NK-92 treated with Interleukin-12 subunit alpha and Interleukin-12 subunit beta, amount 100 ng/mL, for 24 hours (cell line): ENCODE results near the gene PLN.

Experiments
- DNase-seq: peaks from one replicate; lab custom pipeline; 2025; lab: John Stamatoyannopoulos, UW

Gene PLN

GRCh38 chr6:118548136-118548535, at the start of gene PLN:
Gene PLN, plus strand, starts transcription at chr6:118548296. Its CDS starts 10,626 bp downstream, at chr6:118558922.
- DNase-seq = no peak

GRCh38 chr6:118500130-118501015, 47.7 kb upstream of the PLN start:
- no peak for DNase-seq

DNA sequence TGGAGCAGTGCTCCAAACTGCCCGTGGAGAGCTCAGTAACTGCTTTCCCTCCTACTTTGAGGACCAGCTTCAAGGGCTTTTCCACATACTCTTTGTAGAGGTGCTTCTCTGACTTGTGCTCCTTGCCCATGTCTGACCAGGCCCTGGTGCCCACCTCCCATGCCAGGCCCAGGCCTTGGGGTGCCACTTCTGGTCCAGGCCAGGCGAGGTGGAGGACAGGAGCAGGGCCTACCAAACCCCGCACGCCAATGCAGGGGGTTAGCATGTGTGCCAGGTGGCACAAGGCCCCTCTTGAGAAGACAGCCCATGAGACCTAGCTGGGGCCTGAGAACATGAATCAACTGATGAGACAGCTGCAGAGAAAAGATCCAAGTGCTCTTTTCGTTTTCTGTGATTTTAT, 47.0 kb upstream of the PLN start:
- DNase-seq = no peak

GRCh38 chr6:118501765-118502164, 46.3 kb upstream of the PLN start:
- no peak for DNase-seq

- DNase-seq = no peak
These were observed 45.9 kb upstream of the PLN start for GRCh38 chr6:118502169-118502568.

GRCh38 chr6:118504611-118505010, 43.5 kb upstream of the PLN start:
- DNase-seq = no peak

DNA sequence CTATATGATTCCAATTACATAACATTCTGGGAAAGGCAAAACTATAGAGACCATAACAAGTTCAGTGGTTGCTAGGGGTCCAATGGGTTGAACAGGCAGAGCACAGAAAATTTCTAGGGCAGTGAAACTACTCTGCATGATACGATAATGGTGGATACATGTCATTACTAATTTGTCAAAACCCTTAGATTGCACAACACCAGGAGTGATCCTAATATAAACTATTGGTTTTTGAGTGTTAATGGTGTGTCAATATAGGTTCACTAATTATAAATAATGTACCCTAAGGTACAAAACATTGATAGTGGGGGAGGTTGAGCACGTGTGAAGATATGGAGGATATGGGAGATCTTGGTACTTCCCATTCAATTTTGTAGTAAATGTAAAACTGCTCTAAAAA, 42.4 kb upstream of the PLN start:
- DNase-seq = no peak

- DNase-seq = no peak
These were observed 41.9 kb upstream of the PLN start for GRCh38 chr6:118506071-118506638.

- no peak for DNase-seq
These were observed 40.5 kb upstream of the PLN start for GRCh38 chr6:118507636-118508035.

- DNase-seq = no peak
These were observed 39.0 kb upstream of the PLN start for GRCh38 chr6:118509009-118509617.

- DNase-seq = no peak
These were observed 36.0 kb upstream of the PLN start for GRCh38 chr6:118511930-118512715.

GRCh38 chr6:118514689-118515088, 33.4 kb upstream of the PLN start:
- DNase-seq = no peak

DNA sequence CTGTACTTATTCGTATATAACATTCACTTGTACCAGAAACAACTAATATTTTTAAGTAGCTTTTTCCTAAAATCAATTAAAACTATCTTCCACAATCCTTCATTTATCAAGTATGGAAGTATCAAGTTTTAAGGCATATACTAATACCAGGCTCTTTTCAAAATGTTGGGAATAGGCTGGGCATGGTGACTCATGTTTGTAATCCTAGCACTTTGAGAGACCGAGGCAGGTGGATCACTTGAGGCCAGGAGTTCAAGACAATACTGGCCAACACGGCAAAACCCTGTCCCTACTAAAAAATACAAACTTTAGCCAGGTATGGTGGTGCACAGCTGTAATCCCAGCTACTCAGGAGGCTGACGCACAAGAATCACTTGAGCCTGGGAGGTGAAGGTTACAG, 25.7 kb upstream of the PLN start:
- DNase-seq = no peak

- DNase-seq = no peak
These were observed 24.9 kb upstream of the PLN start for GRCh38 chr6:118523216-118523615.

- no peak for DNase-seq
These were observed 23.4 kb upstream of the PLN start for GRCh38 chr6:118524686-118525085.

GRCh38 chr6:118525913-118526780, 21.9 kb upstream of the PLN start:
- DNase-seq = no peak

- no peak for DNase-seq
These were observed 20.0 kb upstream of the PLN start for GRCh38 chr6:118528129-118528528.

- DNase-seq = no peak
These were observed 18.3 kb upstream of the PLN start for GRCh38 chr6:118529756-118530155.

DNA sequence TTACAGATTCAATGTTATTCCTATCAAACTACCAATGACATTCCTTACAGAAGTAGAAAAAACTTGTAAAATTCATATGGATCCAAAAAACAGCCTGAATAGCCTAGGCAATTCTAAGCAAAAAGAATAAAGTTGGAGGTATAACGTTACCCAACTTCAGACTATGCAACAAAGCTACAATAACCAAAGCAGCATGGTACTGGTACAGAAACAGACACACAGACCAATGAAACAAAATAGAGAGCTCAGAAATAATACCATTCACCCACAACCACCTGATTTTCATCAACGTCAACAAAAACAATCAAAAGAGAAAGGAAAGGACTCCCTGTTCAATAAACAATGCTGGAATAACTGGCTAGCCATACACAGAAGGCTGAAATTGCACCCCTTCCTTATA, 17.2 kb upstream of the PLN start:
- DNase-seq = no peak

GRCh38 chr6:118535176-118535844, 12.8 kb upstream of the PLN start:
- no peak for DNase-seq

DNA sequence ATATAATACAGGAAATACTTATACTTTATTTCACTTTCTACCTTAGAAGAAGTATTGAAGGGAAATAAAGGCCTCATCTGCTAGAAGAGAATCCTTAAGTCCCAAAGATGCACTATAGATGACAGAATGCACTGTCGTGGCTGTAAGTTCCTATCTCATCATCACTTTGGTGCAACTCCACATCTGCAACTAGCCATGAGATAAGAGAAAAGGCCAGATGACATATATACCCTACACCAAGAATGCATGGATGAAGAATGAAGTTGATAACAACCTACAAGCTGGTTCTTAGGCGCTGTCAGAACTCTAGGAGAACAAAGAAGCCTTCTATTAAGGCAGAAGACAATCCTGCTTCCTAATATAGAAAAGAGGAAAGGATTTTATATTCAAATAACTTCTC, 11.6 kb upstream of the PLN start:
- no peak for DNase-seq
